GM12892 (cell line): Measurements from ENCODE around the gene DENND1A.

Experiments used
- DNase-seq: peaks from one replicate; pipeline ENCODE4 v3.0.0; 2011; ENCODE audit not compliant: insufficient read length
- FAIRE-seq: peaks from 2 replicates; lab custom pipeline; 2011; peaks lifted over from hg19 to GRCh38; lab: Jason Lieb, UNC
- POLR2A ChIP-seq: IDR thresholded peaks from 2 replicates; pipeline ENCODE4 v1.6.1; 2011; ENCODE audit warnings: low read depth, low read length, control low read depth
- POLR2AphosphoS5 ChIP-seq: IDR thresholded peaks from 2 replicates; pipeline ENCODE4 v1.6.1; 2011; ENCODE audit warnings: low read depth, low read length, control low read depth
- TAF1 ChIP-seq: IDR thresholded peaks from 2 replicates; pipeline ENCODE4 v1.6.1; 2011; ENCODE audit warnings: low read depth, mild to moderate bottlenecking, control low read depth, low read length, borderline replicate concordance

The DENND1A gene

GRCh38 chr9:123686829-123687192, 243.1 kb downstream of the DENND1A start:
- no peak for DNase-seq
- FAIRE-seq = no peak
- TF ChIP-seq TAF1 (no peak), POLR2A (no peak), POLR2AphosphoS5 (no peak)

- FAIRE-seq (peak; percentile 14), DNase-seq (no peak)
- TF ChIP-seq POLR2A (no peak), TAF1 (no peak), POLR2AphosphoS5 (no peak)
Observed at GRCh38 chr9:123686131-123686828, 243.6 kb downstream of the DENND1A start.

GRCh38 chr9:123685489-123686083, 244.3 kb downstream of the DENND1A start:
- no peak for FAIRE-seq
- no peak for DNase-seq
- no peak for TF ChIP-seq POLR2A
- no peak for TF ChIP-seq TAF1
- TF ChIP-seq POLR2AphosphoS5 = no peak

GRCh38 chr9:123684393-123685149, 245.4 kb downstream of the DENND1A start:
- no peak for DNase-seq
- peak; percentile 38 for FAIRE-seq
- TF ChIP-seq POLR2AphosphoS5 (no peak), POLR2A (no peak), TAF1 (no peak)

GRCh38 chr9:123682746-123683145, 247.2 kb downstream of the DENND1A start:
- TF ChIP-seq TAF1 = no peak
- TF ChIP-seq POLR2A = no peak
- TF ChIP-seq POLR2AphosphoS5 = no peak
- DNase-seq = no peak
- no peak for FAIRE-seq

- TF ChIP-seq POLR2A = no peak
- TF ChIP-seq TAF1 = no peak
- no peak for TF ChIP-seq POLR2AphosphoS5
- no peak for DNase-seq
- FAIRE-seq = no peak
Observed at GRCh38 chr9:123680352-123680751, 249.6 kb downstream of the DENND1A start.

DNA sequence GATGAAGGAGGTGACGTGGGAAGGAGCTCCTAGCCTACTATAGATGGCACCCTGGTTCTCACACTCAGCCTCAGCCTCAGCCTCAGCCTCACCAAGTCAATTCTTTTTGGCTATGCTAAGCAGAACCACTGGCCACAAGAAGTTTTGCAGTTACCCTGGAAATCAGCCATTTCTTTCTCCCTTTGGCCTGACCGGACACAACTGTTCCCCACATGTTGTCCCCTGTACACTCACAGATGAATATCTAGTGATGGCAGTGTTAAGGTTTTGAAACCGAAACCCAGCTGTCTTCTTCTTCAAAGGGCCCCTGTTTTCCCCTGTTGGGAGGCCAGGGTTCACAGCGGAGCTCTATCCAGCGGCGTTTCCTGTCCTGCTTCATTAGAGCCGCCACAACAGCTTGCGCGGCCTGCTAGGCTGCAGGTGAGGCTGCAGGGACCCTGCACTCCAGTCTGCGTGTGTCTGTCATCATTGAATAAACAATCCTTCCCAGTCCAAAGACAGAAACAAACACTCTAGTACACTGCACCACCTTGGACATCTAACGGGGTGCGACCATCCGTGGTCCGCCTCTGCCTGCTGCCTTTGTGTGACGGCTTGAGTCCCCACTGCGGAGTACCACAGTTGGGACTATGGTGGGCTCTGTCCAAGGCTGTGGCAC, 250.5 kb downstream of the DENND1A start:
- peak; percentile 33; the same call in 1 of the 2 replicates for TF ChIP-seq POLR2AphosphoS5
- no peak for TF ChIP-seq POLR2A
- DNase-seq (peak; percentile 43), FAIRE-seq (peak; percentile 95)

DNA sequence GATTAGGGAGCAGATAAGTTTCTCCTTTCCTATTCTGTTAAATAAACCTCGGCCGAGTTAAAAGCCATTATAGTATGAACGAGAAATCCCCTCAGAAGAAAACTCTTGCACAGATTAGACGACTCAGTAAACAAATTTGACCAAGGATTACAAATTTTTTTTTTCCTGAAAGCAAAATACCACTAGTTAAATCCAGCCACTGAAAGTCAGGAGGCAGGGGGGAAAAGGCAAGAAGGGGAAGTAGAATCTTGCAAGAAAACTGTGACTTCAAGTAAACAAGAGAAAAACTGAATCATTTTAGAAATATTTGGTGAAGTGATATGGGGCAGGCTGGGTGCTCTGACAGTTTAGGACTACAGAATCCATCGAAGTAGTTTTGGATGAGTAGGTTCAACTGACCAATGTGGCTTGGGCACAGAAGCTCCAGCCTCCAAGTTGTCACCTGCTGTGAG, 251.0 kb downstream of the DENND1A start:
- no peak for DNase-seq
- no peak for TF ChIP-seq TAF1
- no peak for TF ChIP-seq POLR2AphosphoS5
- TF ChIP-seq POLR2A = no peak
- FAIRE-seq = no peak

DNA sequence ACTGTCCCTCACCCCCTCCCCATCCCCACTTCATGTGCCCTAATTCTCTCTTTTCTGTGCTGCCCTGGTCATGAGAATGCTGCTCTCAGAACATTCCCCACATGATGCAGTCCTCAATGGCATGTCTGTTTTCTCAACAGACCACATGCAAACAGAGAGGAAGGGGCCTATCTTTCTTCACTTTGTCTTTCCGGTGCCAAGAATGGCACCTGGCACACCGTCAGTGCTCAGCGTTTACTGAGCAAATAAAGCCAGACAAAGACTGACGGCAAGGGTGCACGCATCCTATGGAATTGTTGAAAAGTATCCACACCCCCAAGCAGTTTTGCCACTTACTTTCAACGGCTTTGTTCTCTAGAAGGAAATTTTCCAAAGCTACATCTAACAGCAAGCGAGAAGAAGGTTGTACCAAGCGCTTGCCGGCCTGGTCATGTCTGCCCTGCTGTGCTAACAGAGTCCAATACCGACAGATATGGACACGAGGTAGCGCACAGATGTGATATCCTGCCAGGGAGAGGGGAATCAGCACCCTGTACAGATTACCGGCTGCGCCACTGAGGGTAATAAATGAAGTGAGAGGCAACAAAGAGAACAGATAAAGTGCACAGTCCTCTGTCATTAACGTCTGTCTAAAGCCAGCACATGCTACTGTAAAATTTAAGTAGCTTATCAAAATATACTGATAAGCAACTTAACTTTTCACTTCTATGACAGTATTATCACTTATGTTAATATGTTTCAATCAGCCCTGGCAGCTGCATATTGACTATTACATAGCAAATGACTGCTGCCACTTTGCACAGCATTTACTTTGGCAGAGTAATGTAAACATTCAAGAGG, 251.7 kb downstream of the DENND1A start:
- FAIRE-seq = no peak

GRCh38 chr9:123676869-123677268, 253.1 kb downstream of the DENND1A start:
- TF ChIP-seq POLR2AphosphoS5 (no peak), TAF1 (no peak), POLR2A (no peak)
- no peak for FAIRE-seq
- DNase-seq = no peak

More for the DNA sequence above, 251.7 kb downstream of the DENND1A start:
- DNase-seq = no peak
- TF ChIP-seq POLR2A = no peak
- TF ChIP-seq TAF1 = no peak
- TF ChIP-seq POLR2AphosphoS5 = no peak
